ENCODE data around the gene PTPRE.

GRCh38 chr10:128029290-128029651 lies 122.4 kb downstream of the PTPRE start:
- no peak for TF ChIP-seq POLR2A (IDR thresholded peaks at IDR 0.05; ENCODE audit: low read depth, low read length)
- no peak for TF ChIP-seq POLR2AphosphoS5 (IDR thresholded peaks at IDR 0.05; ENCODE audit: low read depth, low read length)
- TF ChIP-seq TAF1 (IDR thresholded peaks at IDR 0.05; ENCODE audit: borderline replicate concordance, low read depth, low read length), result no peak
